ENCODE results near the gene MMRN2. TPM values are rescaled to one million over a fixed set of nuclear protein-coding genes. Genes with fewer than 3 reads are reported as not detected.

Gene MMRN2
- total RNA-seq, 1 experiment from 2014 or later = 2.4 TPM

- H3K4me1 Mint-ChIP-seq = peaks cover 38% of the 10 kb centered on the region
- 0 out of 2 replicates have a peak overlapping the region, but pooled peaks have one; percentile 20 for H3K4me3 Mint-ChIP-seq
- CTCF ChIA-PET = interaction anchor here (0.6 to 13.7 kb wide), 24 partner anchors 8 to 435 kb away, joined by 3 to 462 read pairs (median 4); partner anchors contain the start of genes MMRN2 and SNCG
- ATAC-seq (no peak), DNase-seq (ENCODE audit: low spot score) (peak; percentile 5)
- H3K9me3 Mint-ChIP-seq = no peaks in the 10 kb centered on the region
- POLR2A ChIA-PET = interaction anchor here (0.6 to 1.1 kb wide), 5 partner anchors 10 to 210 kb away, joined by 3 to 4 read pairs (median 3); partner anchors contain the start of gene BMPR1A
- no peak overlapping the region for H3K27ac Mint-ChIP-seq
- 0 out of 2 replicates have a peak, but pooled peaks have one; percentile 56 for TF ChIP-seq PREB (CRISPR knock-in tag; IDR thresholded peaks at IDR 0.05; ENCODE audit: borderline replicate concordance)
- 0 out of 2 replicates have a peak, but pooled peaks have one; percentile 10 for TF ChIP-seq FOXK1 (CRISPR knock-in tag; IDR thresholded peaks at IDR 0.05)
- no peak for TF ChIP-seq CREB1 (CRISPR knock-in tag; IDR thresholded peaks at IDR 0.05)
- TF ChIP-seq CTCF (IDR thresholded peaks at IDR 0.05) = no peak
- TF ChIP-seq RELA (CRISPR knock-in tag; IDR thresholded peaks at IDR 0.05; ENCODE audit: borderline replicate concordance) = no peak
- no peak for TF ChIP-seq PRRX2 (CRISPR knock-in tag; IDR thresholded peaks at IDR 0.05)
- TF ChIP-seq HMGXB4 (CRISPR knock-in tag; IDR thresholded peaks at IDR 0.05) = 0 out of 2 replicates have a peak, but pooled peaks have one; percentile 2
- H3K36me3 Mint-ChIP-seq = no peaks in the 10 kb centered on the region
- peaks cover 34% of the 10 kb centered on the region for H3K27me3 Mint-ChIP-seq (ENCODE audit: low read depth)
Observed at GRCh38 chr10:86965986-86966654, 8.7 kb upstream of the MMRN2 start.

- H3K27me3 Mint-ChIP-seq (ENCODE audit: low read depth) = peaks cover 25% of the 10 kb centered on the region
- no peak overlapping the region for H3K4me3 Mint-ChIP-seq
- H3K4me1 Mint-ChIP-seq = peaks cover 34% of the 10 kb centered on the region
- DNase-seq (ENCODE audit: low spot score) (peak; percentile 4), ATAC-seq (no peak)
- H3K36me3 Mint-ChIP-seq = no peaks in the 10 kb centered on the region
- ChIA-PET CTCF (interaction anchor here (0.6 to 13.7 kb wide), 3 partner anchors 10 to 50 kb away, joined by 3 to 462 read pairs (median 85); partner anchors contain the start of gene MMRN2), POLR2A (interaction anchor here (1.1 kb wide), 1 partner anchor 11 kb away, joined by 3 read pairs; no protein-coding TSS in a partner anchor)
- TF ChIP-seq GRHL2 (CRISPR knock-in tag; IDR thresholded peaks at IDR 0.05; ENCODE audit: insufficient replicate concordance, severe bottlenecking) = no peak
- TF ChIP-seq ETV6 (CRISPR knock-in tag; IDR thresholded peaks at IDR 0.05) = no peak
- TF ChIP-seq TEAD1 (CRISPR knock-in tag; IDR thresholded peaks at IDR 0.05) = no peak
- no peak for TF ChIP-seq NR1H2 (CRISPR knock-in tag; IDR thresholded peaks at IDR 0.05)
- TF ChIP-seq ESRRA (CRISPR knock-in tag; IDR thresholded peaks at IDR 0.05; ENCODE audit: borderline replicate concordance) = no peak
- TF ChIP-seq TEAD4 (CRISPR knock-in tag; IDR thresholded peaks at IDR 0.05) = no peak
- no peak for TF ChIP-seq ZNF219 (CRISPR knock-in tag; IDR thresholded peaks at IDR 0.05; ENCODE audit: borderline replicate concordance)
- TF ChIP-seq FOXJ3 (CRISPR knock-in tag; IDR thresholded peaks at IDR 0.05; ENCODE audit: borderline replicate concordance) = no peak
- TF ChIP-seq USF2 (CRISPR knock-in tag; IDR thresholded peaks at IDR 0.05) = no peak
- no peak overlapping the region for H3K27ac Mint-ChIP-seq
- no peaks in the 10 kb centered on the region for H3K9me3 Mint-ChIP-seq
Observed at GRCh38 chr10:86964847-86965190, 7.4 kb upstream of the MMRN2 start.
